GM19452 (cell line): Measurements from ENCODE around the gene OR10T2.
"Not testable (repeated sequence)": the region's sequence is repeated elsewhere in the genome, so short reads cannot be mapped to it uniquely, and the experiment has no call there.

Experiments used
- ATAC-seq: cut with Tn5 transposase; IDR thresholded peaks from one replicate; pipeline ENCODE4 v1.9.1; 2021; ENCODE audit not compliant: unreplicated experiment

OR10T2 gene

GRCh38 chr1:158356616-158357015, 42.6 kb downstream of the OR10T2 start:
- ATAC-seq = no peak

- ATAC-seq = no peak
Measured at GRCh38 chr1:158355773-158356285, 43.4 kb downstream of the OR10T2 start.

- ATAC-seq = no peak
Measured at GRCh38 chr1:158354255-158354654, 45.0 kb downstream of the OR10T2 start.

- no peak for ATAC-seq
Measured at GRCh38 chr1:158353303-158354075, 45.8 kb downstream of the OR10T2 start, which contains the start of gene CD1E. TSS of gene CD1E (plus strand) at chr1:158353894. CDS start at chr1:158353989, 95 bp downstream.

GRCh38 chr1:158348946-158349345, 50.3 kb downstream of the OR10T2 start:
- ATAC-seq = not testable (repeated sequence)
